ENCODE measurements around the gene FRY. TPM values are rescaled to one million over a fixed set of nuclear protein-coding genes. Genes with fewer than 3 reads are reported as not detected.
A peak's percentile ranks its signal among the peaks of the same experiment; 100 is the strongest.

The FRY gene
- total and polyA plus RNA-seq, 8 donors, result 5.6 to 27.9 (median 21.1) TPM

- no peaks in the 10 kb centered on the region for H3K36me3 ChIP-seq
- DNase-seq, result no peak
- no peak overlapping the region for H3K4me3 ChIP-seq
- no peaks in the 10 kb centered on the region for H3K4me1 ChIP-seq
- intact Hi-C loops (cut with DNase I), result no loop called here
- FAIRE-seq, result no peak
- ATAC-seq, result no peak
- 93 to 95% methylated on average over 3 of the region's 3 CpGs for WGBS, 2 donors
- H3K27ac ChIP-seq, result no peak overlapping the region
- TF ChIP-seq CTCF (IDR thresholded peaks at IDR 0.05), result no peak
- H3K9me3 ChIP-seq, result no peaks in the 10 kb centered on the region
- no peaks in the 10 kb centered on the region for H3K27me3 ChIP-seq
Measured at GRCh38 chr13:32124743-32125142, 93.2 kb downstream of the FRY start.

- Histone ChIP-seq H3K36me3 (no peaks in the 10 kb centered on the region), H3K27ac (no peak overlapping the region), H3K4me1 (no peaks in the 10 kb centered on the region), H3K27me3 (no peaks in the 10 kb centered on the region), H3K9me3 (no peaks in the 10 kb centered on the region), H3K4me3 (no peak overlapping the region)
- TF ChIP-seq CTCF (IDR thresholded peaks at IDR 0.05), result no peak
- WGBS, 2 donors, result 85 to 89% methylated on average over 4 of the region's 4 CpGs
- no peak for FAIRE-seq
- intact Hi-C loops (cut with DNase I), result no loop called here
- ATAC-seq, result peak in 3 of 4 donors; percentile 41 to 76 (median 43)
- no peak for DNase-seq
Measured at GRCh38 chr13:32125221-32125689, 93.7 kb downstream of the FRY start.

- Histone ChIP-seq H3K36me3 (no peaks in the 10 kb centered on the region), H3K4me1 (no peaks in the 10 kb centered on the region), H3K27ac (no peak overlapping the region), H3K4me3 (no peak overlapping the region), H3K27me3 (no peaks in the 10 kb centered on the region), H3K9me3 (no peaks in the 10 kb centered on the region)
- FAIRE-seq, result no peak
- WGBS, 2 donors, result 91 to 95% methylated on average over 4 of the region's 4 CpGs
- no peak for DNase-seq
- no peak for ATAC-seq
- TF ChIP-seq CTCF (IDR thresholded peaks at IDR 0.05), result no peak
- intact Hi-C loops (cut with DNase I), result no loop called here
Measured at GRCh38 chr13:32125751-32126150, 94.2 kb downstream of the FRY start.

GRCh38 chr13:32126278-32126677 is 94.7 kb downstream of the FRY start:
- no peak for ATAC-seq

More at GRCh38 chr13:32126278-32126677, 94.7 kb downstream of the FRY start:
- Histone ChIP-seq H3K4me3 (no peak overlapping the region), H3K36me3 (no peaks in the 10 kb centered on the region), H3K27me3 (no peaks in the 10 kb centered on the region), H3K27ac (no peak overlapping the region), H3K9me3 (no peaks in the 10 kb centered on the region), H3K4me1 (no peaks in the 10 kb centered on the region)
- no peak for TF ChIP-seq CTCF (IDR thresholded peaks at IDR 0.05)
- WGBS, 2 donors, result 86 to 90% methylated on average over 3 of the region's 3 CpGs
- no peak for FAIRE-seq
- no peak for DNase-seq
- intact Hi-C loops (cut with DNase I), result no loop called here
